Nephron (organoid): Measurements from ENCODE around the gene ECHS1.
"Not testable (repeated sequence)": the region's sequence is repeated elsewhere in the genome, so short reads cannot be mapped to it uniquely, and the experiment has no call there.

Experiments used
- H3K27ac Mint-ChIP-seq, 3 experiments: 2 replicates each; pipeline ENCODE4 v1.8.0; 2020; ENCODE audit warnings: mixed read lengths in 3 of 3, mild to moderate bottlenecking in 2 of 3, moderate library complexity in 1 of 3
- H3K27me3 Mint-ChIP-seq: 2 replicates; pipeline ENCODE4 v1.8.0; 2021; ENCODE audit warnings: low read depth, mild to moderate bottlenecking, moderate library complexity, mixed read lengths
- H3K36me3 Mint-ChIP-seq: 2 replicates; pipeline ENCODE4 v1.8.0; 2020; ENCODE audit warnings: low read depth, mixed read lengths
- H3K4me1 Mint-ChIP-seq: 2 replicates; pipeline ENCODE4 v1.8.0; 2020; ENCODE audit warnings: mixed read lengths
- H3K4me3 Mint-ChIP-seq, 3 experiments: 2 replicates each; pipeline ENCODE4 v1.8.0; 2020; ENCODE audit warnings: mild to moderate bottlenecking in 3 of 3, mixed read lengths in 3 of 3, moderate library complexity in 2 of 3
- H3K9me3 Mint-ChIP-seq: 2 replicates; pipeline ENCODE4 v1.8.0; 2020; ENCODE audit warnings: mixed read lengths
- CTCF ChIP-seq, 3 experiments: fragments of 200-600 bp; sonication (generic); IDR thresholded peaks; one replicate each; pipeline ENCODE4 v1.5.0; 2021; ENCODE audit warnings: antibody characterized with exemption in 3 of 3; ENCODE audit not compliant: unreplicated experiment in 3 of 3

Gene ECHS1

GRCh38 chr10:133326745-133327650 lies 46.2 kb downstream of the ECHS1 start:
- Mint-ChIP-seq H3K4me1 (peaks cover 15% of the 10 kb centered on the region), H3K36me3 (no peaks in the 10 kb centered on the region), H3K9me3 (peaks cover 6% of the 10 kb centered on the region), H3K27ac (no peak overlapping the region), H3K4me3 (peak overlapping the region in 2 of 3 experiments; percentile 18 to 54), H3K27me3 (peaks cover 75% of the 10 kb centered on the region)
- TF ChIP-seq CTCF (IDR thresholded peaks at IDR 0.05; ENCODE audit: unreplicated experiment in 3 of 3), result no peak

- Mint-ChIP-seq H3K9me3 (no peaks in the 10 kb centered on the region), H3K27me3 (peaks cover 66% of the 10 kb centered on the region), H3K4me3 (peak overlapping the region; percentile 37 to 61 (median 59)), H3K4me1 (peaks cover 15% of the 10 kb centered on the region), H3K27ac (no peak overlapping the region), H3K36me3 (no peaks in the 10 kb centered on the region)
- TF ChIP-seq CTCF (IDR thresholded peaks at IDR 0.05; ENCODE audit: unreplicated experiment in 3 of 3), result no peak
Measured at GRCh38 chr10:133326223-133326551, 47.0 kb downstream of the ECHS1 start.

GRCh38 chr10:133325440-133326222 lies 47.5 kb downstream of the ECHS1 start:
- H3K27me3 Mint-ChIP-seq, result peaks cover 61% of the 10 kb centered on the region
- H3K4me1 Mint-ChIP-seq, result peaks cover 15% of the 10 kb centered on the region
- no peaks in the 10 kb centered on the region for H3K9me3 Mint-ChIP-seq
- no peak for TF ChIP-seq CTCF (IDR thresholded peaks at IDR 0.05; ENCODE audit: unreplicated experiment in 3 of 3)
- no peaks in the 10 kb centered on the region for H3K36me3 Mint-ChIP-seq
- H3K4me3 Mint-ChIP-seq, result peak overlapping the region; percentile 76 to 82 (median 82)
- no peak overlapping the region for H3K27ac Mint-ChIP-seq

- Mint-ChIP-seq H3K36me3 (no peaks in the 10 kb centered on the region), H3K27ac (no peak overlapping the region), H3K4me3 (no peak overlapping the region), H3K9me3 (peaks cover 5% of the 10 kb centered on the region), H3K27me3 (peaks cover 60% of the 10 kb centered on the region), H3K4me1 (peaks cover 15% of the 10 kb centered on the region)
- TF ChIP-seq CTCF (IDR thresholded peaks at IDR 0.05; ENCODE audit: unreplicated experiment in 3 of 3), result no peak
Measured at GRCh38 chr10:133324857-133325260, 48.3 kb downstream of the ECHS1 start.

GRCh38 chr10:133324198-133324792 lies 48.9 kb downstream of the ECHS1 start:
- no peak overlapping the region for H3K27ac Mint-ChIP-seq
- H3K4me3 Mint-ChIP-seq, result peak overlapping the region in 2 of 3 experiments; percentile 23 to 52
- H3K36me3 Mint-ChIP-seq, result no peaks in the 10 kb centered on the region
- peaks cover 11% of the 10 kb centered on the region for H3K4me1 Mint-ChIP-seq
- peaks cover 5% of the 10 kb centered on the region for H3K9me3 Mint-ChIP-seq
- peaks cover 57% of the 10 kb centered on the region for H3K27me3 Mint-ChIP-seq
- TF ChIP-seq CTCF (IDR thresholded peaks at IDR 0.05; ENCODE audit: unreplicated experiment in 3 of 3), result no peak

GRCh38 chr10:133322064-133322709 lies 51.0 kb downstream of the ECHS1 start:
- Mint-ChIP-seq H3K27ac (peak overlapping the region in 1 of 3 experiments; percentile 63), H3K4me3 (peak overlapping the region in 1 of 3 experiments; percentile 45), H3K27me3 (peaks cover 41% of the 10 kb centered on the region)
- H3K4me1 Mint-ChIP-seq, H3K36me3 Mint-ChIP-seq, H3K9me3 Mint-ChIP-seq: not testable (repeated sequence)

GRCh38 chr10:133320852-133321422 lies 52.2 kb downstream of the ECHS1 start:
- not testable (repeated sequence) for H3K9me3 Mint-ChIP-seq, H3K4me1 Mint-ChIP-seq, H3K27ac Mint-ChIP-seq, H3K36me3 Mint-ChIP-seq, H3K4me3 Mint-ChIP-seq
- peaks cover 33% of the 10 kb centered on the region for H3K27me3 Mint-ChIP-seq
